Measurements from ENCODE around the gene GHR. TPM values are rescaled to one million over a fixed set of nuclear protein-coding genes. Genes with fewer than 3 reads are reported as not detected.

Gene GHR
- total and polyA plus RNA-seq, 2 of the 8 experiments (the other 6 are each of a cell fraction or from before 2014, with no cell fraction given) = 0.15 to 0.19 TPM

DNA sequence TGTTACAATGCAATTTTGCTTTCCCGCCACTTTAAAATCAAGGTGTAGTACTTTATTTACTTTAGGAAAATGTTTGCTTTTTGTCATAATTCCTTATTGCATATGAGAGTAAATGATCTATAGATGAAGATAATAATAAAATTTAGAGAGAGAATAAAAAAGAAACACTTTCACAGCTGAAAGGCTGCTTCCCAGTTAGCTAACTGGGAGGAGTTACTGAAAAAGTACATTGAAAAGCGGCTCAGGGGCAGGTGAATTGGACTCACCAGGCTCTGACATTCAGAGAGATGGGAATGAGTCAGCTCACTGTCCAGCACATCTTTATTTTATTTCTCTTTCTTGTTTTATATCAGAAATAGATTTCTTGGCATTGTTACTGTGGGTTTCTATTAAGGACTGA, 201.7 kb downstream of the GHR start:
- H2BK5ac ChIP-seq (ENCODE audit: low read depth, low read length) = no peak overlapping the region
- H3K27me3 ChIP-seq (replicated peaks in 1 of 4; ENCODE audit: control insufficient read depth in 3 of 4, extremely low read depth in 1 of 4, insufficient read depth in 3 of 4, low read length in 3 of 4) = no peaks in the 10 kb centered on the region
- H3K9ac ChIP-seq (replicated peaks in 1 of 4; ENCODE audit: extremely low read depth in 1 of 4, low read depth in 3 of 4, low read length in 3 of 4) = no peak overlapping the region
- WGBS, 2 experiments (ENCODE audit: extremely low coverage in 1 of 2, insufficient coverage in 1 of 2, insufficient read length in 1 of 2, insufficient replicate concordance in 2 of 2, low coverage in 1 of 2, low lambda C conversion rate in 2 of 2, missing lambda C conversion rate in 1 of 2) = 94% methylated on average over 2 of the region's 2 CpGs; no CpG with 5 or more reads in 1 of the 2 experiments
- H3K27ac ChIP-seq (ENCODE audit: low read depth, low read length) = no peak overlapping the region
- H2BK12ac ChIP-seq (ENCODE audit: low read depth, low read length) = no peak overlapping the region
- no peak overlapping the region for H2BK20ac ChIP-seq (ENCODE audit: low read length)
- H3K23ac ChIP-seq (ENCODE audit: insufficient read length) = no peak overlapping the region
- H3K9me3 ChIP-seq (ENCODE audit: insufficient read depth in 2 of 2, low read depth in 1 of 2, low read length in 1 of 2) = no peaks in the 10 kb centered on the region
- no peak for DNase-seq (ENCODE audit: low read depth in 1 of 2, low spot score in 2 of 2)
- H3K79me1 ChIP-seq (ENCODE audit: low read depth, low read length) = no peaks in the 10 kb centered on the region
- no peak overlapping the region for H3K14ac ChIP-seq (ENCODE audit: insufficient read length)
- H2AFZ ChIP-seq (ENCODE audit: low read length) = no peak overlapping the region
- H4K8ac ChIP-seq (ENCODE audit: extremely low read depth, insufficient read depth, low read length) = no peak overlapping the region
- H3K4ac ChIP-seq (replicated peaks; ENCODE audit: insufficient read length, low read depth, low read length) = no peak overlapping the region
- no peak overlapping the region for H2BK120ac ChIP-seq (replicated peaks; ENCODE audit: low read depth, low read length)
- H3K36me3 ChIP-seq (ENCODE audit: control insufficient read depth in 2 of 4, insufficient read depth in 4 of 4, low read length in 3 of 4) = no peaks in the 10 kb centered on the region
- H3K4me3 ChIP-seq (ENCODE audit: extremely low read depth in 1 of 4, insufficient read depth in 2 of 4, low read depth in 3 of 4, low read length in 4 of 4) = no peak overlapping the region
- no peak overlapping the region for H3K18ac ChIP-seq (ENCODE audit: extremely low read depth, low read length)
- H4K20me1 ChIP-seq (replicated peaks in 1 of 2; ENCODE audit: control insufficient read depth in 1 of 2, insufficient read depth in 2 of 2, low read length in 2 of 2) = no peaks in the 10 kb centered on the region
- H2AK5ac ChIP-seq (ENCODE audit: low read depth, low read length) = no peak overlapping the region
- peaks cover 0 to 4% (median 0%) of the 10 kb centered on the region in 4 experiments; a peak in 1 of 7 replicates for H3K4me1 ChIP-seq (replicated peaks in 1 of 4; ENCODE audit: control insufficient read depth in 3 of 4, insufficient read depth in 4 of 4, low read length in 3 of 4)
- no peaks in the 10 kb centered on the region for H3K23me2 ChIP-seq (ENCODE audit: low read depth, low read length)
- no peak overlapping the region for H4K91ac ChIP-seq (replicated peaks; ENCODE audit: insufficient read length, low read length)
- POLR2A ChIA-PET (ENCODE audit: partially characterized antibody) = no interaction called here
- FAIRE-seq = no peak
- H4K5ac ChIP-seq (ENCODE audit: insufficient read length, low read depth, low read length) = no peak overlapping the region
- H2BK15ac ChIP-seq (ENCODE audit: low read length) = no peak overlapping the region
- H3K4me2 ChIP-seq (ENCODE audit: insufficient read depth in 1 of 2, low read depth in 2 of 2, low read length in 2 of 2) = no peak overlapping the region
- H3K79me2 ChIP-seq (ENCODE audit: control insufficient read depth in 1 of 2, insufficient read depth in 2 of 2, low read length in 2 of 2) = no peaks in the 10 kb centered on the region
- no peak overlapping the region for H3K56ac ChIP-seq (replicated peaks; ENCODE audit: insufficient read length, low read depth, low read length)
- CTCF ChIA-PET (ENCODE audit: partially characterized antibody) = no interaction called here
- TF ChIP-seq GABPA (IDR thresholded peaks at IDR 0.05; ENCODE audit: borderline replicate concordance, insufficient read depth, low read length) (no peak), TEAD4 (IDR thresholded peaks at IDR 0.05; ENCODE audit: low read depth, low read length) (no peak), USF2 (IDR thresholded peaks at IDR 0.05; ENCODE audit: low read length) (no peak), JUN (IDR thresholded peaks at IDR 0.05; ENCODE audit: low read depth, low read length) (no peak), NRF1 (IDR thresholded peaks at IDR 0.05; ENCODE audit: low read depth, low read length) (no peak), PHF8 (conservative IDR thresholded peaks at IDR 0.05; ENCODE audit: low read depth, low read length) (no peak), HDAC6 (IDR thresholded peaks at IDR 0.05; ENCODE audit: low read depth, low read length) (no peak), HDAC2 (IDR thresholded peaks at IDR 0.05; ENCODE audit: borderline replicate concordance in 1 of 2, low read depth in 2 of 2, low read length in 2 of 2) (no peak), CEBPB (IDR thresholded peaks at IDR 0.05; ENCODE audit: low read depth, low read length) (no peak)

Measured in H1 (cell line).